Urothelium cell line (cell line): ENCODE measurements around the gene OSBPL7.

Experiments
- DNase-seq: peaks from one replicate; pipeline ENCODE4 v3.0.0; 2011; ENCODE audit warnings: low spot score, mixed read lengths
- FAIRE-seq: peaks from 2 replicates; lab custom pipeline; 2011; peaks lifted over from hg19 to GRCh38; lab: Jason Lieb, UNC

OSBPL7 gene

DNA sequence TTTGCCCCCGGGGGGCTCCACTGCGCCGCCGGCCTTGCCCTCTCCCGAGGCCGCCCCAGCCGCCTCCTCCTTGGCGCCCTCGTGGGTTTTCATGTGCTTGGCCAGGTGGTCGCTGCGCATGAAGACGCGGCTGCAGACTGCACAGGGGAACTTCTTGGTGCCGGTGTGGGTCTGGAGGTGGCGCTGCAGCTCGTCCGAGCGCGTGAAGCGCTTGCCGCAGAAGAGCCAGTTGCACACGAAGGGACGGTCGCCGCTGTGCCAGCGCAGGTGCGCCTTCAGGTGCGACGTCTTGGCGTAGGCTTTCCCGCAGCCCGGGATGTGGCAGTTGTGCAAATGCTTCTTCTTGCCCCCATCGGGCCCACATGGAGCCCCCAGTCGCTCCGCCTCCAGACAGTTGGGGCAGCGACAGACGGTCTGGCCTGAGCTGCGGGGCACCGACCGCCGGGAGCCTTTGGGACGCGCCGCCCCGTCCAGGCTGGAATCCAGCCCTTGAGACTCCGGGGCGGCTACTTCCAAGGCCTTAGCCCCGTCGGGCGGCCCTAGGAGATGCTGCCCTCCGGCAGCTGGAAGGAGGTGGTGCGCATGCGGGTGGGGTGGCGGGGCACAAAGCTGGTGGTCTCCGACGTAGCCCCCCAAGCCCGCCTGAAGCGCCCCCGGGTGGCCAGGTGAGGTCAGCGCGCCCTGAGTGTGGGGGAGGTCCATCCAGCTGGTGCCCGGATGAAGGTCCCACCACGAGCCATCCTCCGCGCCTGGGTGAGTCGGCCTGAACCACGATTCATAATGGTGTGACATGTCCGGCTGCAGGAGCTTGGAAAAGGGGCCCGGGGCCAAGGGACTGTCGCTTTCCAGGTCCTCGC, 26.0 kb upstream of the OSBPL7 start:
- FAIRE-seq: no peak
- DNase-seq: no peak

DNA sequence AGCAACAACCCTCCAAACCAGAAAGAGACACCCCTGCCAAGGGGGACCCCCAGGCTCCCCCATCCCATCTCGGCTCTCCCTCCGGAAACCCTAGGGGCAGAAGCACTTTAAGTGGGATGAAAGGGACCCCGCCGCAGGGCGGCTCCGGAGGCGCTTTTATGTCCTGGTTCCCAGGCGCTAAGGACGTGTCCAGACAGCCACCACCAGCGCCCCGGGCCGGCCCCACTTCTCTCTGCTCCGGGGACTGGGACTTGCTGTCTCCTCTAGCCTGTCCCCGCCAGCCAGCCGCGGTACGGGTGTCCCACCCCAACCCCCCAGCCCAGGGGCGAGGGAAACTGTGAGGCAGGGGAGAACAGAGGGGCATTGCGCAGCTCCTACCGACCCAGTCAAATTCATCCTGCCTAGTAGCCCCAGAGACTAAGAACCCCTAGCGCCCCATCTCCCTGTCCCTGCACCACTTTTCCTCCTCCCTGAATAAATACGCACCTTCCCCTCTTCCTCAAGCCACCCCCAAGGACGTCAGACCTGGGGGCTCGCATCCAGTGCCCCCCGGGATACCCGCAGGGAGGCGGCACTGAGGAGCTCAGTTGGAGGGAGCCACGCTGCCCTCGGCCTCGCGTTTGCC, 25.2 kb upstream of the OSBPL7 start:
- FAIRE-seq (no peak), DNase-seq (no peak)

DNA sequence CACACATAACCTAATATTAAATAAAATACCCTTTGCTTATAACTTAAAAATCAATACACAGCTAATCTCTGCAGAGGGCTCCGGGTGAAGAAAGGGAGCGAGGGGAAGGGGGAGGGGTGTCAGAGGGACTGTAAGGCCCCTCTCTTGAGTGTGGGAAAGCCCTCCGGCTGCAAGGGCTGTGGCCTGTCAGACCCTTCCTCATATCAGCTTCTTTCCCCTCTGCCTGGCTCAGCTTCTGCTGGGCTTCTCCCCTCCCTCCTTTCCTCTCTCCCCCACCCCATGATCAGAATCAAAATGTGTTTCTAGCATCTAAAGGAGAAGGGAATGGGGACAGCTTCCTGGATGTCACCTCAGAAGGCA, 24.1 kb upstream of the OSBPL7 start:
- DNase-seq (no peak), FAIRE-seq (no peak)

DNA sequence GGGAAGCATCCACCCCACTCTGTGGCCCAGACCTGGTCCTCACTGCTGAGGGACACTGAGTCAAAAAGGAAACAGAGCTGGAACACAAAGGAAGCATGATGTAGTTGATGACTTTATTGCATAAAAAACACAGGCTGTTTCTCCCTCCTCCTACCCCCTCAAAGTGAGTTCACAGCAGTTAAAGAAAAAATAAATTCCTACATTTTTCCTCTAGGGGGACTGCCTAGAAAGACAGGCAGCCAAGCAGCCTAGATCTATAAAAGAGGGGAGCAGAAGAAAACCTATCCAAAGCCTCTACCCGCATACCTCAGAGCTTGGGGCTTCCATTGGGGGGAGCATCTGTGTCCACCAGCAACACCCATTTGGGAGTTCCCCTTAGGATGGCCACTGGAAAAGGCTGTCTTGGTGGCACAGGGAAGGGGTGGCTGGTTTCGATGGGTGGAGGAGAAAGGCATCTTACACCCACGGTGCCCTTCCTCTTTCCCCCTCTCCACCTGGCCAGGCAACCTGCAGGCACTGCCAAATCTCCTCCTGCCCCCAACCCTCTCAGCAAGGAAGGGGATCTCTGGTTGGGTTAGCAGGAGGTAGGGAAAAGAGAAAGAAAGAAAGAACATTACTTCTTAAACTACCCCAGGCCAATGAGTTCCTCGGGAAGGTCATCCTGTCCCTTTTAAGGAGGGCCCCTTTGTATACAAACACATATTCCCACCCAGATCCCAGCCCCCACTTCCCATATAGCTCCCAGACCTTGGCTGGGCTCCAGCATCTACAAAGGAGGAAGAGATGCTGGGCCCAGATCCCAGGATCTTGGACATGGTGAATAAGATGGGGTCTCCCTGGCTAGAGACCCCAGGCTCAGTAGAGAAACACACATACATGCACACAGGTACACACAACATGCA, 23.5 kb upstream of the OSBPL7 start:
- peak; percentile 32 for DNase-seq

DNA sequence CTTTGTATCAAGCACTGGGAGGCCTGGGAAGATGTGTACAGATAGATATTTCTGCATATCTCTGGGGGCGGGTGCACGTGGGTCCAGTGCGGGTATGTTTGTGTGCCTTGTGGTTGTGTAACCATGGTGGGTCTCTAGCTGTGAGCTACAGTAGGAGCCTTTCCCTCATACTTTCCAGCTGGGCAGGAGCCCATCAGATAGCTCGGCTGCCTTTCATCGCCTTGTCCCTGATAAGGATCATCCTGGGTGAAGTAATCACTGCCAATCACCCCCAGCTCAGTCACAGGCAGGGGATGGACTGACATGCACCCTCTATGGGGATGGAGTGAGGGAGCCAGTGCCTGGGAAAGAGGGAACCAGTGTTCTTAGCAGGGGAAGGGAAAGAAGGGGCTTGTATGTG, 22.6 kb upstream of the OSBPL7 start:
- FAIRE-seq: no peak

More for the DNA sequence above, 23.5 kb upstream of the OSBPL7 start:
- no peak for FAIRE-seq

DNA sequence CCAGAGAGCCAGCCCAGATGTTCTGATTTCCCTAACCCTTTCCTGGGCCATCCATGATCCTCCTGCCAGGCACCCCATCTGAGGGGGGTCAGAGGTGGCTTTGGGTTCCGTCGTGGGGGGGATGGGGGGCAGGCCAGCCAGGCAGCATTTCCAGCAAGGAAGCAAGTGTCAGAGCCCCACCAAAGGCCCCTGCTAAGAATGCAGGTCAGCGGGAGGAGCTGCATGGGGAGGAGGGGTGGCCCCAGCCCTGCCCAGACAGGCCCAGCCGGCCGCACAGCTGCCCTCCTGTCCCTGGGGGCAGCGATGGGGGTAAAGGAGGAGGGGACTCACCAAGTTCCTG, 21.8 kb upstream of the OSBPL7 start:
- FAIRE-seq (no peak), DNase-seq (no peak)

More for the DNA sequence above, 22.6 kb upstream of the OSBPL7 start:
- no peak for DNase-seq

GRCh38 chr17:47841488-47842291, 20.1 kb upstream of the OSBPL7 start:
- DNase-seq: no peak
- no peak for FAIRE-seq

DNA sequence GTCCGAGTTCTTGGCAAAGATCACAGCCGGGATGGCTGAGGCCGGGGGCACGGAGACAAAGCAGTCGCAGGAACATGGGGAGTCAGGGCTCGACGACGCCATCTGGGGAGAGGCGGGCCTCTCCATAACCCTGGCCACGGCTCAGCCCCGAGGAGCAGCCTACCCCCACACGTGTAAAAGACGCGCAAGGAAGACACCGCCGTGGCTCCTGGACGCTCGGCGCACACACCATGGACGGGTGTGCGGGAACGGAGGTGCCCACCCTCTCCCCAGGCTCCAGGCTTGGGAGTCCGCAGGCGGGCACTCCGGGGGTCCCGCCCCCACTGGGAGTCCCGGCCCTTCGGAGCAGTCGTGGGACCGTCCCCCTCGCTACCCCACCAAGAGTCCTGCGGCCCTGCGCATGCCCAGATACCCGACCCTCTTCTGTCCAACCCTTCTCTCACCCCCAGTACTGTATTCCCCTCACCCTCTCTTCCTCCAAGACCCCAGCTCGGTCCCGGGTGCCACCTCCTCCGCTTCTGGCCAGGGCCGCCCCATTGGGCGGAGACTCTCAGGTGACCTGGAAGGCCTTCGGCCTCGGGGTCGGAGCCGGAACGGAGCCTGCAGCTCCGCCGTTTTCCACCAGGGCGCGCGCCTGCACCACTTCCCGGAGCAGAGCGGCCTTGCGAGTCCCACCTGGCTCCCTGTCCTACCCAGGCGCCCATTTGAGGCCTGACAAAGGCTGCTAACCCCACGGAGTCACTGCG, 19.3 kb upstream of the OSBPL7 start, which contains the start of gene SCRN2:
SCRN2 (minus strand) TSS at position 532 of the 746 bp plus-strand sequence; CDS start at position 102, 430 bp downstream.
- FAIRE-seq (peak; percentile 35), DNase-seq (peak; percentile 93)

DNA sequence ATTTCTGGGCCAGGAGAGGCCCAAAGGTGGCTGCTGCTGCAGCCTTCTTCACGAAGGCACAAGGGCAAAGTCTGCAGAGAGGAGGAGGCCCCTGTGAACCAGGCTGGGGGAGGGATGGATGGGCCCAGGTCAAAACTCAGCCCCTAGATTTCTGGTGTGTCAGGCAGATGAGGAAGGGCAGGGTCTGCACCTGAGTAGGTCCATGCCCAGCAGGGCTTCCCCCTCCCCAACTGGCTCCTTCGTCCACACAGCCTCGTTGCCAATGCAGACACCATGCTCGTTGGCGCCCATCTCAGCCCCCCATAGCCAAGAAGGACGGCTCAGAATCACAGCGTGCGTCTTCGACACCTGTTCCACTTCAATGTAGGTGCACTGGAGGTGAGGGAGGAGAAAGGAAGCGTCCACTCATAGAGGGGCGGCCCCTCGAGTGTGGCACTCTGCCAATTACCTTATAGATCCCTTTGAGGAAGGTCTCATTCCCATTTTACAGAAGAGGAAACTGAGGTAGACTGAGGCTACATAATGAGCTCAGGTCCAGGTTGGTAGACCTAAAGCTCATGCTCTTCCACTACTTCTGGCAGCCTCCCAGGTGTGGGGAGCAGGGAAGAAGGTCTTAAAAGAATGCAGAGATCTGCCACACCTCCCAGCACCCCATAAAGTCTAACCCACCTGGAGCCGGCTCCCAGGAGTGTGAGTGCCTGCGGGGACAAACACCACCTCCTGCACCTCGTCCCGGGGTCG, 18.6 kb upstream of the OSBPL7 start:
- DNase-seq (no peak), FAIRE-seq (no peak)

GRCh38 chr17:47839071-47839470, 17.5 kb upstream of the OSBPL7 start:
- FAIRE-seq: no peak
- DNase-seq: no peak

DNA sequence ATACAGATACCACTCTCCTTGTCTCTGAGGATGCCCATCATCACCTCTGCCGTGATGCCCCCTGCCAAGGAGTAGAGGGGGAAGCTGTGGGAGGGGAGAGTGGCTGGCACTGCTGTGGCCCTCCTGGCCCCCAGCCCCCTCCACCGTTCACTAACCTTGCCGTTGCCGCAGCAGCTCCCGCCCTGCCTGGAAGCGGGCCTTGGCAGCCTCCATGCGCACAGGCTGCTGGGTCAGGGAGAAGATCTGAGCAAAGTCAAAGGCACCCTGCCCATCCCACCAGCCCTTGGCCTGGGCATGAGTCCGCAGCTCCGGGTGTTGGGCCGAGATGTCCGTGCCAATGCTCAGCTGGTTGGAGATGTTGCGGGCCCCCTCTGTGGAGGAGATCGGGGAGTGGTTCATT, 17.0 kb upstream of the OSBPL7 start:
- DNase-seq: no peak
- FAIRE-seq: no peak

DNA sequence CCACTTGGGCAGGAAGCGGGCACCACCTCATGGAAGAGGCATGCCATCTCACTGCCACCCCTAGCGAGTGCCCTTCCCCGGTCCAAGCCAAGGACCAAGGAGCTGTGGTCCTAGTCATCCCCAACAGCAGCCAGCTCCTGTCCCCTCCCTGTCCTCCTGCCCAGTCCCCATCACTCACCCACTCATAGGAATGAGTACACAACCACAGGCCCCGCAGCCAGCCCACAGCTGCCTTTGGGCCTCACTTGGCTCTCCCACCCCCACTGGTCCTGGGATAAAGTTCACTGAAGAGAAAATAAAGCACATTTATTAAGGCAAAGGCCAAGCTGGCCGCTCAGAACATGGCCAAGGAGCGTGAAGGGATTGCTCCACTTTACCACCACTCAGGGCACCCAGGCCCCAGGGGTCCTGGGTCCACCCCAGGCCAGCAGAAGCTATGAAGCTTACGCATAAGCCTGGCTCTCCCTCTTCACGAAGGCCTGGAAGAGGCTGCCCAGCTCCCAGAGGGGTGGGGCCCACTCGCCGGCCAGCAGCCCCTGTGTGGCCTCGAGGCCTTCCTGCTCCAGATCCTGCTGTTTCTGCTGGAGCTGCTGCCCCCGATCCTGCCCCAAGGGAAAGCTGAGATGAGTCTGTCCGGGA, 15.9 kb upstream of the OSBPL7 start:
- DNase-seq (no peak), FAIRE-seq (no peak)

GRCh38 chr17:47836601-47837000, 15.0 kb upstream of the OSBPL7 start:
- no peak for DNase-seq
- no peak for FAIRE-seq

GRCh38 chr17:47834756-47835155, 13.2 kb upstream of the OSBPL7 start:
- FAIRE-seq: no peak
- DNase-seq: no peak

- no peak for DNase-seq
- no peak for FAIRE-seq
Measured at GRCh38 chr17:47831934-47832327, 10.3 kb upstream of the OSBPL7 start.

DNA sequence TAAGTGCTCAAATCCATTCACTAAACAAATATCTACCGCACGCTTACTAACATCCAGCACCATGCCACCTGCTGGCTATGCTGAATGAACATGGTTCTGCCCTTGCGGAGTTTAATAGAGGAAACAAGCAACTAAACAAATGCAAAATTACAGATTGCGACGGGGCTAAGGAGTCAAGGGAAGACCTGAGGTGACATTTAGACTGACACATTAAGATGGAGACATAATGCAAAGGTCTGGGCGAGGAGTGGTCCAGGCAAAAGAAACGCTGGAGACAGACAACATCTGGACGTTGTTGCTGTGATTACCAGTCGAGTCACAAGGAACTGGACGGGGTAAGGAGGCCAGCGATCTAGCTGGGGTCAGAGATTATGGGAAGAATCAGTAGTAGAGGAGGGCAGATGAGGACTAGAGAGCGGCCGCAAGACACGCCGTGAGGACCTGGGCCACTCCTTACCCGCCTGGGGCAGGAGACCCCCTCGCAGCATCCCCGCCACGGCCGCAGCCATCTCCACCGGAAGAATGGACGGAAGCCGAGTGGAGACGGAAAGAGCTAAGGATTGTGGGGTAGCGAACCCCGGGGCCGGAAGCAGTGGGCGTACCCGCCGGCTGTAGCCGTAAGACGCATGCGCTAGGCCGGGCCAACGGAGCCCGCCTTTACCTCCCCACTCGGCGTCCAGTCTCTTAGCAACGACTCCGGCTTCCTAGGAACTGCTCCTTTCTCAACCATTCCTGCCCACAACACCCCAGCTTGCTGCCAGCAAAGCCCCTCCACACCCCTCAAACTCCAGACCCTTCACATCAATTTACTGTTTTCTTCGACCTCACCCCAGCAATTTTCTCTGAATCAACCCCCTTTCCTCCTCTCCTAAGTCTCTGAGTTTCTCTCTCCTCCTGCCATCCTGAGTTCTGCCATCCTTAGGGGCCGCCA, 9.7 kb upstream of the OSBPL7 start, which contains the start of the genes LRRC46 and MRPL10:
LRRC46 (plus strand) TSS at position 668 of the 931 bp plus-strand sequence. CDS start 320 bp downstream, outside the sequence.
MRPL10 (minus strand) TSS at position 539 of the 931 bp plus-strand sequence; CDS start at position 509, 30 bp downstream.
- peak; percentile 66 for FAIRE-seq

GRCh38 chr17:47830396-47831002, 8.9 kb upstream of the OSBPL7 start:
- no peak for DNase-seq
- no peak for FAIRE-seq

More for the DNA sequence above, 9.7 kb upstream of the OSBPL7 start, which contains the start of the genes LRRC46 and MRPL10:
- peak; percentile 99 for DNase-seq
